ENCODE measurements around the gene HHIPL1. TPM values are rescaled to one million over a fixed set of nuclear protein-coding genes. Genes with fewer than 3 reads are reported as not detected.

Gene HHIPL1
- total RNA-seq, 1 donor from 2014 or later: 0.32 TPM

GRCh38 chr14:99724939-99725773 lies 80.2 kb downstream of the HHIPL1 start:
- Histone ChIP-seq H3K79me2 (ENCODE audit: low read depth) (no peaks in the 10 kb centered on the region), H3K4me3 (no peak overlapping the region), H4K20me1 (ENCODE audit: low read depth) (no peaks in the 10 kb centered on the region), H3K9me3 (ENCODE audit: low read depth) (no peaks in the 10 kb centered on the region), H3K36me3 (no peaks in the 10 kb centered on the region), H3F3A (ENCODE audit: low read depth) (no peaks in the 10 kb centered on the region), H3K4me1 (peaks cover 10% of the 10 kb centered on the region), H2AFZ (replicated peaks) (no peak overlapping the region), H3K27ac (no peak overlapping the region), H3K27me3 (no peaks in the 10 kb centered on the region), H3K9ac (no peak overlapping the region), H3K4me2 (no peak overlapping the region)
- H3K27me3 Mint-ChIP-seq (ENCODE audit: insufficient read depth, low read depth): peaks cover 8% of the 10 kb centered on the region
- H3K4me3 Mint-ChIP-seq: no peak overlapping the region
- no peaks in the 10 kb centered on the region for H3K36me3 Mint-ChIP-seq
- H3K4me1 Mint-ChIP-seq: peaks cover 13% of the 10 kb centered on the region
- H3K27ac Mint-ChIP-seq: no peak overlapping the region
- TF ChIP-seq CTCF (IDR thresholded peaks at IDR 0.05) (no peak), EZH2 (IDR thresholded peaks at IDR 0.05) (no peak), EZH2phosphoT487 (IDR thresholded peaks at IDR 0.05) (no peak)
- H3K9me3 Mint-ChIP-seq: peaks cover 2% of the 10 kb centered on the region
- DNase-seq (ENCODE audit: low spot score): no peak

- H3K4me3 Mint-ChIP-seq: no peak overlapping the region
- no peaks in the 10 kb centered on the region for H3K27me3 ChIP-seq
- peaks cover 8% of the 10 kb centered on the region for H3K27me3 Mint-ChIP-seq (ENCODE audit: insufficient read depth, low read depth)
- TF ChIP-seq EZH2 (IDR thresholded peaks at IDR 0.05) (no peak), EZH2phosphoT487 (IDR thresholded peaks at IDR 0.05) (no peak), CTCF (IDR thresholded peaks at IDR 0.05) (no peak)
- no peak overlapping the region for H3K27ac Mint-ChIP-seq
- DNase-seq (ENCODE audit: low spot score): no peak
- no peak overlapping the region for H3K27ac ChIP-seq
- H3K9me3 Mint-ChIP-seq: peaks cover 2% of the 10 kb centered on the region
- no peaks in the 10 kb centered on the region for H3K36me3 Mint-ChIP-seq
- H3F3A ChIP-seq (ENCODE audit: low read depth): peaks cover 5% of the 10 kb centered on the region
- H2AFZ ChIP-seq (replicated peaks): no peak overlapping the region
- H3K4me1 ChIP-seq: peaks cover 15% of the 10 kb centered on the region
- H3K9me3 ChIP-seq (ENCODE audit: low read depth): no peaks in the 10 kb centered on the region
- H3K9ac ChIP-seq: no peak overlapping the region
- H3K4me3 ChIP-seq: no peak overlapping the region
- H3K79me2 ChIP-seq (ENCODE audit: low read depth): no peaks in the 10 kb centered on the region
- no peaks in the 10 kb centered on the region for H3K36me3 ChIP-seq
- H3K4me2 ChIP-seq: no peak overlapping the region
- H4K20me1 ChIP-seq (ENCODE audit: low read depth): peaks cover 3% of the 10 kb centered on the region
- H3K4me1 Mint-ChIP-seq: peaks cover 15% of the 10 kb centered on the region
These were observed 81.0 kb downstream of the HHIPL1 start for GRCh38 chr14:99725774-99726537.

- H3K4me2 ChIP-seq: no peak overlapping the region
- no peak overlapping the region for H3K4me3 ChIP-seq
- Mint-ChIP-seq H3K9me3 (peaks cover 2% of the 10 kb centered on the region), H3K4me1 (peaks cover 15% of the 10 kb centered on the region), H3K27ac (no peak overlapping the region), H3K4me3 (no peak overlapping the region), H3K36me3 (no peaks in the 10 kb centered on the region), H3K27me3 (ENCODE audit: insufficient read depth, low read depth) (peaks cover 8% of the 10 kb centered on the region)
- H3K9ac ChIP-seq: no peak overlapping the region
- no peaks in the 10 kb centered on the region for H3K9me3 ChIP-seq (ENCODE audit: low read depth)
- no peak overlapping the region for H3K27ac ChIP-seq
- H3F3A ChIP-seq (ENCODE audit: low read depth): peaks cover 11% of the 10 kb centered on the region
- no peak overlapping the region for H2AFZ ChIP-seq (replicated peaks)
- no peaks in the 10 kb centered on the region for H3K27me3 ChIP-seq
- no peaks in the 10 kb centered on the region for H3K79me2 ChIP-seq (ENCODE audit: low read depth)
- TF ChIP-seq CTCF (IDR thresholded peaks at IDR 0.05) (no peak), EZH2phosphoT487 (IDR thresholded peaks at IDR 0.05) (no peak), EZH2 (IDR thresholded peaks at IDR 0.05) (no peak)
- DNase-seq (ENCODE audit: low spot score): no peak
- no peaks in the 10 kb centered on the region for H3K36me3 ChIP-seq
- H4K20me1 ChIP-seq (ENCODE audit: low read depth): peaks cover 3% of the 10 kb centered on the region
- peaks cover 17% of the 10 kb centered on the region for H3K4me1 ChIP-seq
These were observed 81.7 kb downstream of the HHIPL1 start for GRCh38 chr14:99726538-99727095.
